Adrenal gland (tissue), 5 donors: ENCODE measurements around the gene PANK1.

Experiments used
- POLR2A ChIP-seq, 2 donors: fragments of 450-650 bp; IDR thresholded peaks; one replicate each; pipeline ENCODE4 v1.6.1; 2017; ENCODE audit warnings: antibody characterized with exemption in 2 of 2, mild to moderate bottlenecking in 2 of 2, moderate library complexity in 1 of 2
- TF ChIP-seq, protein P1 (sequence below), 6 experiments: fragments of 450-650 bp in 4 of 6; fragments of 200-600 bp in 2 of 6; sonication (generic) in 1 of 6; IDR thresholded peaks; 1 replicate in 5 of 6; 2 replicates in 1 of 6; pipeline versions ENCODE4 v1.5.1 to v1.8.0; 2016 to 2021; ENCODE audit warnings: antibody characterized with exemption in 6 of 6, mild to moderate bottlenecking in 2 of 6, moderate library complexity in 1 of 6
- donor health status: DM: no; HTN: no; CAD: no.

DNA sequence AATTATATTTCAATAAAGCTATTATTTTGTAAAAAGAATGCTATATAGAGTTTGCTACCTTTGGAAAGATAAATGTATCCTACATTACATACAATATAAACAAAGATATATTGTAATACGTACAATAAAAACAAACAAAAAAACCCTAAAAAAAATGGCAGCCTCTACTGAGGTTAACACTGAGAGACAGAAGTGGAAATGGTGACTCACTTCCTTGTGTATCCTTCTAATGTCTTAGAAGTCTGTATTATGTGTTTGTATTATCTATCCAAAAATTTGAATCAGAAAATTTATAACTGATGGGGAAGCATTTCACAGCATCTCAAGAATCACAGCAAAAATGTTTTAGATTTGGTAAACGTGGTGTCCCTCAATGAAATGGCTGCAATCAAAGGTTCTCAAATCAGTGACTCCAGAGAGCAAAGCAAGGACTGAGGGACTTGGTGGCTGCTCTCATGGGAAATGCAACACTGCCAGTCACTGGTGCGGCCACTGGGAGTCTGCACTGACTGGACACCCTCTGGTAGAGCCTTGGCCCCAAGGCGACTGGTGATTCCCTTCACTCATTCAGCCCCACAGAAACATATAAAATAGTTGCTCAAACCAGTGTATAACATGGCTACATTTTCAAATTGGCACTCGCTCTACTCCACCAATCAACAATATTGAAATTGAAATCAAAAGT is 53.8 kb downstream of the PANK1 start:
- TF ChIP-seq, protein P1, sequence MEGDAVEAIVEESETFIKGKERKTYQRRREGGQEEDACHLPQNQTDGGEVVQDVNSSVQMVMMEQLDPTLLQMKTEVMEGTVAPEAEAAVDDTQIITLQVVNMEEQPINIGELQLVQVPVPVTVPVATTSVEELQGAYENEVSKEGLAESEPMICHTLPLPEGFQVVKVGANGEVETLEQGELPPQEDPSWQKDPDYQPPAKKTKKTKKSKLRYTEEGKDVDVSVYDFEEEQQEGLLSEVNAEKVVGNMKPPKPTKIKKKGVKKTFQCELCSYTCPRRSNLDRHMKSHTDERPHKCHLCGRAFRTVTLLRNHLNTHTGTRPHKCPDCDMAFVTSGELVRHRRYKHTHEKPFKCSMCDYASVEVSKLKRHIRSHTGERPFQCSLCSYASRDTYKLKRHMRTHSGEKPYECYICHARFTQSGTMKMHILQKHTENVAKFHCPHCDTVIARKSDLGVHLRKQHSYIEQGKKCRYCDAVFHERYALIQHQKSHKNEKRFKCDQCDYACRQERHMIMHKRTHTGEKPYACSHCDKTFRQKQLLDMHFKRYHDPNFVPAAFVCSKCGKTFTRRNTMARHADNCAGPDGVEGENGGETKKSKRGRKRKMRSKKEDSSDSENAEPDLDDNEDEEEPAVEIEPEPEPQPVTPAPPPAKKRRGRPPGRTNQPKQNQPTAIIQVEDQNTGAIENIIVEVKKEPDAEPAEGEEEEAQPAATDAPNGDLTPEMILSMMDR (IDR thresholded peaks at IDR 0.05), result no peak
- TF ChIP-seq POLR2A (IDR thresholded peaks at IDR 0.05), result no peak
